Activated T-cell treated with anti-CD3 and anti-CD28 coated beads, Interleukin-2, amount 50 U/mL, for 24 hours (primary cell): ENCODE results near the gene NBAS.
"Not testable (repeated sequence)": the region's sequence is repeated elsewhere in the genome, so short reads cannot be mapped to it uniquely, and the experiment has no call there.

ENCODE experiments used
- DNase-seq: peaks from one replicate; pipeline ENCODE4 v3.0.0-alpha.2; 2020
- H3K27ac Mint-ChIP-seq: 2 replicates; pipeline ENCODE4 v1.8.0; 2020; ENCODE audit warnings: mild to moderate bottlenecking, mixed read lengths
- H3K27me3 Mint-ChIP-seq: 2 replicates; pipeline ENCODE4 v1.8.0; 2020; ENCODE audit warnings: mixed read lengths
- H3K36me3 Mint-ChIP-seq: 2 replicates; pipeline ENCODE4 v1.8.0; 2020; ENCODE audit warnings: low read depth, mixed read lengths
- H3K4me1 Mint-ChIP-seq: 2 replicates; pipeline ENCODE4 v1.8.0; 2020; ENCODE audit warnings: low read depth, mixed read lengths
- H3K4me3 Mint-ChIP-seq: 2 replicates; pipeline ENCODE4 v1.8.0; 2020; ENCODE audit warnings: mild to moderate bottlenecking, moderate library complexity, mixed read lengths
- H3K9me3 Mint-ChIP-seq: 2 replicates; pipeline ENCODE4 v1.8.0; 2020; ENCODE audit warnings: mixed read lengths

The NBAS gene

GRCh38 chr2:15222856-15223255 is 338.3 kb downstream of the NBAS start:
- Mint-ChIP-seq H3K36me3 (peaks cover 60% of the 10 kb centered on the region), H3K27ac (no peak overlapping the region)

GRCh38 chr2:15220603-15221002 is 340.5 kb downstream of the NBAS start:
- Mint-ChIP-seq H3K4me3 (no peak overlapping the region), H3K27ac (no peak overlapping the region), H3K9me3 (no peaks in the 10 kb centered on the region), H3K36me3 (peaks cover 62% of the 10 kb centered on the region), H3K4me1 (no peaks in the 10 kb centered on the region), H3K27me3 (no peaks in the 10 kb centered on the region)
- DNase-seq, result no peak

More at GRCh38 chr2:15222856-15223255, 338.3 kb downstream of the NBAS start:
- DNase-seq, result no peak
- no peaks in the 10 kb centered on the region for H3K27me3 Mint-ChIP-seq
- H3K4me1 Mint-ChIP-seq, result no peaks in the 10 kb centered on the region
- H3K4me3 Mint-ChIP-seq, result no peak overlapping the region
- H3K9me3 Mint-ChIP-seq, result no peaks in the 10 kb centered on the region

GRCh38 chr2:15218423-15219086 is 342.6 kb downstream of the NBAS start:
- H3K9me3 Mint-ChIP-seq, result no peaks in the 10 kb centered on the region
- no peaks in the 10 kb centered on the region for H3K4me1 Mint-ChIP-seq
- H3K4me3 Mint-ChIP-seq, result no peak overlapping the region
- no peaks in the 10 kb centered on the region for H3K27me3 Mint-ChIP-seq
- no peak overlapping the region for H3K27ac Mint-ChIP-seq
- peaks cover 66% of the 10 kb centered on the region for H3K36me3 Mint-ChIP-seq
- DNase-seq, result no peak

GRCh38 chr2:15212249-15212648 is 348.9 kb downstream of the NBAS start:
- Mint-ChIP-seq H3K36me3 (peaks cover 93% of the 10 kb centered on the region), H3K27me3 (no peaks in the 10 kb centered on the region), H3K4me3 (no peak overlapping the region), H3K4me1 (peaks cover 12% of the 10 kb centered on the region), H3K27ac (no peak overlapping the region), H3K9me3 (peaks cover 32% of the 10 kb centered on the region)
- no peak for DNase-seq

GRCh38 chr2:15210542-15210941 is 350.6 kb downstream of the NBAS start:
- not testable (repeated sequence) for H3K4me3 Mint-ChIP-seq, H3K27me3 Mint-ChIP-seq, DNase-seq, H3K27ac Mint-ChIP-seq
- H3K4me1 Mint-ChIP-seq, result peaks cover 24% of the 10 kb centered on the region
- peaks cover 93% of the 10 kb centered on the region for H3K36me3 Mint-ChIP-seq
- peaks cover 42% of the 10 kb centered on the region for H3K9me3 Mint-ChIP-seq

DNA sequence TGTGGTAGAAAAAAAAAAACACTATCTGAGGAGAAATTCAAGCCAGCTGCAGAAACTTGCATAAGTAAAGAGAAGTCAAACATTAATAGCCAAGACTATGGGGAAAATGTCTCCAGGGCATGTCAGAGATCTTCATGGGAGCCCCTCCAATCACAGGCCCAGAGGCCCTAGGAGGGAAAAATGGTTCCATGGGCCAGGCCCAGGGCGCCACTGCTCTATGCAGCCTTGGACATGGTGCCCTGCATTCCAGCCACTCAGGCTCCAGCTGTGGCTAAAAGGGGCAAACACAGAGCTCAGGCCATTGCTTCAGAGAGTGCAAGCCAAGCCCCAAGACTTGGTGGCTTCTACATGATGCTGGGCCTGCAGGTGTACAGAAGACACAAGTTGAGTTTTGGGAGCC is 354.7 kb downstream of the NBAS start:
- H3K4me3 Mint-ChIP-seq, result no peak overlapping the region
- no peak for DNase-seq
- H3K27me3 Mint-ChIP-seq, result no peaks in the 10 kb centered on the region
- H3K27ac Mint-ChIP-seq, result no peak overlapping the region
- H3K4me1 Mint-ChIP-seq, result peaks cover 30% of the 10 kb centered on the region
- H3K9me3 Mint-ChIP-seq, result peaks cover 31% of the 10 kb centered on the region
- peaks cover 77% of the 10 kb centered on the region for H3K36me3 Mint-ChIP-seq

GRCh38 chr2:15205562-15205961 is 355.6 kb downstream of the NBAS start:
- no peak for DNase-seq
- H3K36me3 Mint-ChIP-seq, result peaks cover 72% of the 10 kb centered on the region
- peak overlapping the region; percentile 18 for H3K27ac Mint-ChIP-seq
- no peaks in the 10 kb centered on the region for H3K27me3 Mint-ChIP-seq
- no peak overlapping the region for H3K4me3 Mint-ChIP-seq
- H3K4me1 Mint-ChIP-seq, result peaks cover 30% of the 10 kb centered on the region
- peaks cover 28% of the 10 kb centered on the region for H3K9me3 Mint-ChIP-seq

GRCh38 chr2:15201009-15201408 is 360.1 kb downstream of the NBAS start:
- H3K9me3 Mint-ChIP-seq, result peaks cover 10% of the 10 kb centered on the region
- DNase-seq, result no peak
- no peaks in the 10 kb centered on the region for H3K27me3 Mint-ChIP-seq
- H3K36me3 Mint-ChIP-seq, result peaks cover 41% of the 10 kb centered on the region
- H3K4me3 Mint-ChIP-seq, result no peak overlapping the region
- no peak overlapping the region for H3K27ac Mint-ChIP-seq
- peaks cover 11% of the 10 kb centered on the region for H3K4me1 Mint-ChIP-seq

DNA sequence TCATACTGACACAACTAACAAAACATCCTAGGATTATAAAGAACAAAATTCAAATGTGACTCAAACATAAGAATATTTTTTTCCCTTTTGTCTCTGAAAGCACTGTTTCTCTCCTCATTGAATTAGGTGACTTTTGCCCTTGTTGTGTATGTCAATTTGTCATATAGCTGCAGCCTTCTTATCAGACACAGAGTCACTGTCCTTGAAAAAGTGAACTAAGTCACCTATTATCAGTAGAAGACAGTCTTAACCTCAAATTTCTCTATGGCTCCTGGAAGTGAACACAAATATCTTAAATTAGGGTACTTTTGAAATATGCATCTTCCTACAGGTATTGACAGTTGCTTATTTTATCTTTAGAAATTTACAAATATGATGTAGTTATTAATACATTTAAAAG is 360.6 kb downstream of the NBAS start:
- H3K4me1 Mint-ChIP-seq, result peaks cover 6% of the 10 kb centered on the region
- H3K27me3 Mint-ChIP-seq, result no peaks in the 10 kb centered on the region
- H3K36me3 Mint-ChIP-seq, result peaks cover 37% of the 10 kb centered on the region
- no peak overlapping the region for H3K4me3 Mint-ChIP-seq
- DNase-seq, result no peak
- H3K9me3 Mint-ChIP-seq, result peaks cover 6% of the 10 kb centered on the region
- no peak overlapping the region for H3K27ac Mint-ChIP-seq

GRCh38 chr2:15198051-15198450 is 363.1 kb downstream of the NBAS start:
- Mint-ChIP-seq H3K9me3 (no peaks in the 10 kb centered on the region), H3K36me3 (peaks cover 21% of the 10 kb centered on the region), H3K27ac (no peak overlapping the region), H3K4me1 (no peaks in the 10 kb centered on the region), H3K27me3 (no peaks in the 10 kb centered on the region), H3K4me3 (no peak overlapping the region)
- no peak for DNase-seq

- Mint-ChIP-seq H3K27ac (no peak overlapping the region), H3K36me3 (peaks cover 24% of the 10 kb centered on the region), H3K9me3 (no peaks in the 10 kb centered on the region), H3K4me1 (peaks cover 5% of the 10 kb centered on the region), H3K4me3 (no peak overlapping the region), H3K27me3 (no peaks in the 10 kb centered on the region)
- no peak for DNase-seq
These were observed 365.3 kb downstream of the NBAS start for GRCh38 chr2:15195813-15196212.

DNA sequence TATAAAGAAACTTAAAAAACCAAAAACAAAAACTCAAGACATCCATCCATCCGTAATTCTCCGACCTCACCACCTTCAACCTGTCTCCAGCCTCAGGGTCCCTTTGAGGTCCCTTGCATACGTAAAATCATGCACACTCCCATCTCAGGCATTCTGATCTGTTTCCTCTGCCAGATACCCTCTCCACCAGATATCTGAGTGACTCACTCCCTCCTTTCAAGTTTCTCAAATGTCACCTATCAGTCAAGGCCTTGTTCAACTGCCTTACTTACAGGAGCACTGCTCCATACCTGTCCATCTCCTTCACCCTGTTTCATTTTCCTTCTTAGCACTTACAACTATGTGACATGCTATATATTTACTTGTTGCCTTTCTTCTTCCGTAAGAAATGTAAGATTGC is 369.3 kb downstream of the NBAS start:
- Mint-ChIP-seq H3K4me1 (peaks cover 5% of the 10 kb centered on the region), H3K9me3 (no peaks in the 10 kb centered on the region), H3K36me3 (peaks cover 47% of the 10 kb centered on the region), H3K27ac (no peak overlapping the region), H3K4me3 (no peak overlapping the region), H3K27me3 (no peaks in the 10 kb centered on the region)
- no peak for DNase-seq

DNA sequence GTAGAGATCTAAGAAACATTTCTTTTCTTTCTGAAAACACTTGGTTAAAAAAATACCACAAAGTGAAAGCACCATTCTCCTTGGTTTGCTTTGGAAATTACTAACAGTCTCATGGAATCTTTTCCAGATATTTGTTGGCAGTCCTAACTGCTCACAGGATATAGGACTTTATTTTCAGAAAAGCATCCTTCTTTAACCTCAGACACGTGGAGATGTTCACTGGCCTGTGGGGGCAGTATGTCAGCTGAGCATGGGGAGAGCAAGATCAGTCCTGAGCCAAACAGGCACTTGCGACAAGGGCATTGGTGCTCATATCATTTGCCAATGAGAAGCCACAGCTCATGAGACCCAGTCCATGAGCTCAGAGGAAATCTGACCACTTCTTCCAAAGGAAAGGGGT is 371.9 kb downstream of the NBAS start:
- Mint-ChIP-seq H3K27me3 (no peaks in the 10 kb centered on the region), H3K27ac (no peak overlapping the region), H3K4me1 (peaks cover 5% of the 10 kb centered on the region), H3K9me3 (no peaks in the 10 kb centered on the region), H3K36me3 (peaks cover 65% of the 10 kb centered on the region), H3K4me3 (no peak overlapping the region)
- no peak for DNase-seq

DNA sequence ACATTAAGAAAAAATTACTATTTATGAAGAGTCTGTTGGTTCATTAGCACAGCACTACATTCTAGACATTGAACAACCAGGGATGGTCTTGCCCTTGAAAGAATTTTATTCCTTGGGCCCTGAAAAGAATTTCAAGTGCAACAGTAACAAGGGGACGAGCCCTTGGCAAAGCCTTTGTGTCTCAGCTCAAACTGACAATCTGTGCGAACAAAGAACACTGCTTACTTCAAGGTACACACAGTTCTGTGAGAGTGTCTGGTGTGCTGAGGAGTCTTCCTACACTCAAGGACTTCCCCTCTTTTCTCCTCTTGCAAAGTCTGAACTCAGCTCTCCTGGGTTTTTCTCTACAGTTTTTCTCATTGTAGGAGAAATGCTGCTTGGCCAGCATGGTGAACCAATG is 373.4 kb downstream of the NBAS start:
- Mint-ChIP-seq H3K9me3 (no peaks in the 10 kb centered on the region), H3K4me3 (no peak overlapping the region), H3K27me3 (no peaks in the 10 kb centered on the region), H3K36me3 (peaks cover 72% of the 10 kb centered on the region), H3K4me1 (peaks cover 8% of the 10 kb centered on the region), H3K27ac (no peak overlapping the region)
- DNase-seq, result no peak

DNA sequence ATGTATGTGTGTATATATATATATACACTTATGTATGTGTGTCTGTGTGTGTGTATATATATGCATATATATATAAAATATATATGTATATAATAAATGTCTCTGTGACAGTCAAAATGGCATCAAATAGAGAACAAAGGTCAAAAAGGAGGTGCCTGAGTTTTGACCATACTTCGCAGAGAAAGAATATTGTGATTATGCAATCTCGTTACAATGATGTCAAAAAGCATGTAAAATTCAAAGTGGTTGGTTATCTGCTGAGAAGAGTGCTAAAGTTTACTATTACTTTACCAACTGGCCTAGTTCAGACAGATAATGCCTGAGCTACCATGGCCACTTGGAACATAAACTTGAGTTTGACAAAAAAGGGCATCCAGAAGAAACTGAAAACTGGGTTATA is 375.0 kb downstream of the NBAS start:
- Mint-ChIP-seq H3K27me3 (peaks cover 4% of the 10 kb centered on the region), H3K36me3 (peaks cover 78% of the 10 kb centered on the region)

GRCh38 chr2:15184491-15184890 is 376.6 kb downstream of the NBAS start:
- Mint-ChIP-seq H3K4me1 (peaks cover 9% of the 10 kb centered on the region), H3K4me3 (no peak overlapping the region), H3K27ac (no peak overlapping the region), H3K9me3 (no peaks in the 10 kb centered on the region), H3K36me3 (peaks cover 81% of the 10 kb centered on the region), H3K27me3 (peaks cover 17% of the 10 kb centered on the region)
- no peak for DNase-seq

More for the DNA sequence above, 375.0 kb downstream of the NBAS start:
- no peak for DNase-seq
- no peaks in the 10 kb centered on the region for H3K9me3 Mint-ChIP-seq
- H3K27ac Mint-ChIP-seq, result no peak overlapping the region
- H3K4me1 Mint-ChIP-seq, result peaks cover 3% of the 10 kb centered on the region
- no peak overlapping the region for H3K4me3 Mint-ChIP-seq
